Measurements from ENCODE around the gene SUN1. TPM values are rescaled to one million over a fixed set of nuclear protein-coding genes. Genes with fewer than 3 reads are reported as not detected.

Gene SUN1
- polyA plus RNA-seq, 3 donors: 44.2 to 154 (median 51.5) TPM

- Mint-ChIP-seq H3K27ac (no peak overlapping the region), H3K4me1 (no peaks in the 10 kb centered on the region), H3K27me3 (ENCODE audit: low read depth in 3 of 3) (peaks cover 0 to 2% (median 0%) of the 10 kb centered on the region in 3 donors), H3K4me3 (no peak overlapping the region), H3K9me3 (peaks cover 2 to 29% (median 14%) of the 10 kb centered on the region in 7 donors), H3K36me3 (peaks cover 73 to 88% of the 10 kb centered on the region in 2 donors)
- H3K9me3 ChIP-seq (replicated peaks in 1 of 2; ENCODE audit: control insufficient read depth in 1 of 2, insufficient read depth in 1 of 2, low read length in 2 of 2): peaks cover 3 to 20% of the 10 kb centered on the region in 2 donors
- H3K36me3 ChIP-seq (replicated peaks in 1 of 2; ENCODE audit: control insufficient read depth in 1 of 2, insufficient read depth in 2 of 2, low read length in 2 of 2): peaks cover 57 to 76% of the 10 kb centered on the region in 2 donors
- no peak overlapping the region for H3K27ac ChIP-seq (ENCODE audit: low read depth in 1 of 2, low read length in 2 of 2)
- no peak overlapping the region for H2AFZ ChIP-seq (ENCODE audit: insufficient read depth, low read depth, low read length, poor library complexity, severe bottlenecking)
- H3K9ac ChIP-seq (ENCODE audit: insufficient read depth, low read length, poor library complexity, severe bottlenecking): no peak overlapping the region
- no peak overlapping the region for H3K4me2 ChIP-seq (replicated peaks; ENCODE audit: extremely low read depth, low read length, poor library complexity, severe bottlenecking)
- no peaks in the 10 kb centered on the region for H3K79me2 ChIP-seq (ENCODE audit: insufficient read depth, low read length)
- WGBS (ENCODE audit: insufficient coverage): 98% methylated on average over 11 of the region's 15 CpGs
- no peak for TF ChIP-seq CTCF (IDR thresholded peaks at IDR 0.05)
- no peak overlapping the region for H3K4me3 ChIP-seq (replicated peaks in 1 of 3; ENCODE audit: low read depth in 2 of 3, low read length in 3 of 3)
- intact Hi-C loops (cut with micrococcal nuclease): no loop called here
- H4K20me1 ChIP-seq (ENCODE audit: insufficient read depth, low read length): no peaks in the 10 kb centered on the region
- no peaks in the 10 kb centered on the region for H3K27me3 ChIP-seq (ENCODE audit: control insufficient read depth in 2 of 2, insufficient read depth in 2 of 2, low read length in 2 of 2)
- no peak for DNase-seq
- H3K4me1 ChIP-seq (ENCODE audit: control insufficient read depth in 1 of 2, insufficient read depth in 2 of 2, low read length in 2 of 2): no peaks in the 10 kb centered on the region
These were observed 12.2 kb downstream of the SUN1 start for GRCh38 chr7:844514-844913.

GRCh38 chr7:845091-845490, 12.8 kb downstream of the SUN1 start:
- H3K27me3 Mint-ChIP-seq (ENCODE audit: low read depth in 3 of 3): peaks cover 0 to 2% (median 0%) of the 10 kb centered on the region in 3 donors
- H3K36me3 Mint-ChIP-seq: peaks cover 73 to 88% of the 10 kb centered on the region in 2 donors
- no peak overlapping the region for H3K9ac ChIP-seq (ENCODE audit: insufficient read depth, low read length, poor library complexity, severe bottlenecking)
- H3K27ac ChIP-seq (ENCODE audit: low read depth in 1 of 2, low read length in 2 of 2): no peak overlapping the region
- peaks cover 2 to 26% (median 14%) of the 10 kb centered on the region in 7 donors for H3K9me3 Mint-ChIP-seq
- no peaks in the 10 kb centered on the region for H3K27me3 ChIP-seq (ENCODE audit: control insufficient read depth in 2 of 2, insufficient read depth in 2 of 2, low read length in 2 of 2)
- intact Hi-C loops (cut with micrococcal nuclease): no loop called here
- peaks cover 59 to 76% of the 10 kb centered on the region in 2 donors for H3K36me3 ChIP-seq (replicated peaks in 1 of 2; ENCODE audit: control insufficient read depth in 1 of 2, insufficient read depth in 2 of 2, low read length in 2 of 2)
- no peak for TF ChIP-seq CTCF (IDR thresholded peaks at IDR 0.05)
- peak overlapping the region in 2 of 7 donors; percentile 21 to 54 for H3K27ac Mint-ChIP-seq
- no peaks in the 10 kb centered on the region for H3K4me1 ChIP-seq (ENCODE audit: control insufficient read depth in 1 of 2, insufficient read depth in 2 of 2, low read length in 2 of 2)
- WGBS (ENCODE audit: insufficient coverage): 99% methylated on average over 17 of the region's 22 CpGs
- no peaks in the 10 kb centered on the region for H4K20me1 ChIP-seq (ENCODE audit: insufficient read depth, low read length)
- H3K4me3 ChIP-seq (replicated peaks in 1 of 3; ENCODE audit: low read depth in 2 of 3, low read length in 3 of 3): no peak overlapping the region
- no peaks in the 10 kb centered on the region for H3K79me2 ChIP-seq (ENCODE audit: insufficient read depth, low read length)
- H2AFZ ChIP-seq (ENCODE audit: insufficient read depth, low read depth, low read length, poor library complexity, severe bottlenecking): no peak overlapping the region
- H3K9me3 ChIP-seq (replicated peaks in 1 of 2; ENCODE audit: control insufficient read depth in 1 of 2, insufficient read depth in 1 of 2, low read length in 2 of 2): peaks cover 3 to 20% of the 10 kb centered on the region in 2 donors
- no peak for DNase-seq
- H3K4me1 Mint-ChIP-seq: no peaks in the 10 kb centered on the region
- no peak overlapping the region for H3K4me3 Mint-ChIP-seq
- H3K4me2 ChIP-seq (replicated peaks; ENCODE audit: extremely low read depth, low read length, poor library complexity, severe bottlenecking): no peak overlapping the region
